ENCODE results near the gene MMS19.

MMS19 gene

GRCh38 chr10:97464226-97464625 lies 34.0 kb downstream of the MMS19 start:
- no peak for DNase-seq (ENCODE audit: low spot score)

- no peak for DNase-seq (ENCODE audit: low spot score)
Observed at GRCh38 chr10:97463363-97464132, 34.7 kb downstream of the MMS19 start.

GRCh38 chr10:97462309-97462708 lies 35.9 kb downstream of the MMS19 start:
- no peak for DNase-seq (ENCODE audit: low spot score)

- DNase-seq (ENCODE audit: low spot score) = no peak
Observed at GRCh38 chr10:97459933-97460332, 38.3 kb downstream of the MMS19 start.

GRCh38 chr10:97459111-97459510 lies 39.1 kb downstream of the MMS19 start:
- DNase-seq (ENCODE audit: low spot score) = no peak

GRCh38 chr10:97456686-97457065 lies 41.5 kb downstream of the MMS19 start:
- DNase-seq (ENCODE audit: low spot score) = no peak

GRCh38 chr10:97456034-97456685 lies 42.1 kb downstream of the MMS19 start:
- DNase-seq (ENCODE audit: low spot score) = no peak

GRCh38 chr10:97454330-97455036 lies 43.7 kb downstream of the MMS19 start:
- no peak for DNase-seq (ENCODE audit: low spot score)

GRCh38 chr10:97452352-97452751 lies 45.9 kb downstream of the MMS19 start:
- no peak for DNase-seq (ENCODE audit: low spot score)

- no peak for DNase-seq (ENCODE audit: low spot score)
Observed at GRCh38 chr10:97451605-97452004, 46.6 kb downstream of the MMS19 start.

GRCh38 chr10:97450828-97451227 lies 47.4 kb downstream of the MMS19 start:
- no peak for DNase-seq (ENCODE audit: low spot score)

GRCh38 chr10:97445722-97446639 lies 52.2 kb downstream of the MMS19 start, which contains the start of the genes EXOSC1 and ZDHHC16:
EXOSC1 (minus strand) TSS chr10:97446006; CDS start chr10:97445985, 21 bp downstream.
ZDHHC16 (plus strand) TSS chr10:97446175; CDS start chr10:97451676, 5,501 bp downstream.
- peak; percentile 92 for DNase-seq (ENCODE audit: low spot score)

GRCh38 chr10:97445357-97445721 lies 52.9 kb downstream of the MMS19 start:
- no peak for DNase-seq (ENCODE audit: low spot score)

GRCh38 chr10:97444212-97444611 lies 54.0 kb downstream of the MMS19 start:
- no peak for DNase-seq (ENCODE audit: low spot score)

GRCh38 chr10:97442277-97442676 lies 55.9 kb downstream of the MMS19 start:
- no peak for DNase-seq (ENCODE audit: low spot score)

GRCh38 chr10:97435211-97435610 lies 63.0 kb downstream of the MMS19 start:
- DNase-seq (ENCODE audit: low spot score) = no peak

GRCh38 chr10:97434557-97434956 lies 63.7 kb downstream of the MMS19 start:
- no peak for DNase-seq (ENCODE audit: low spot score)

- DNase-seq (ENCODE audit: low spot score) = no peak
Observed at GRCh38 chr10:97434055-97434454, 64.2 kb downstream of the MMS19 start.

GRCh38 chr10:97428572-97428981 lies 69.6 kb downstream of the MMS19 start:
- no peak for DNase-seq (ENCODE audit: low spot score)

- no peak for DNase-seq (ENCODE audit: low spot score)
Observed at GRCh38 chr10:97427571-97428179, 70.5 kb downstream of the MMS19 start.

Data from left forelimb (tissue), 1 donor.